Left colon (tissue), 2 donors: ENCODE results near the gene SGSH. TPM values are rescaled to one million over a fixed set of nuclear protein-coding genes. Genes with fewer than 3 reads are reported as not detected.

Experiments used
- ATAC-seq: fragments of 200-7000 bp; cut with Tn5 transposase; one replicate; pipeline ENCODE4 v1.9.1; 2020; ENCODE audit warnings: mild to moderate bottlenecking, moderate library complexity
- DNase-seq, 2 donors: peaks; one replicate each; pipeline ENCODE4 v3.0.0-alpha.2; 2020
- intact Hi-C, 2 donors: fragments of 100-400 bp; cut with DNase I in 1 of 2; cut with micrococcal nuclease in 1 of 2; formaldehyde crosslinking; loops; one replicate each; pipeline versions ENCODE4 v1.11.2 to v1.14.0; 2022; cut with DNase I, micrococcal nuclease
- total RNA-seq, 2 donors: library from RNA; stranded (reverse); fragmentation: NEBNext Ultra II Directional; extraction: Animal tissue kit (Norgen Biotek cat#: 25700); gene quantifications; one replicate each; pipeline ENCODE4 v1.2.1, GENCODE V29; 2021
- donor health status: DM: no; HTN: no; CAD: no.
- donor health status: DM: yes; HTN: yes; CAD: no.

The SGSH gene
- total RNA-seq, 2 donors from 2014 or later = 51.2 to 54.9 TPM

GRCh38 chr17:80171681-80172080, 48.5 kb downstream of the SGSH start:
- ATAC-seq (no peak), DNase-seq (no peak)
- intact Hi-C loops = no loop called here

GRCh38 chr17:80169784-80170500, 50.2 kb downstream of the SGSH start, which contains the start of gene CARD14:
Gene CARD14, plus strand, starts transcription at chr17:80170030. Its CDS starts 11,409 bp downstream, at chr17:80181439.
- DNase-seq (peak in 1 of 2 donors; percentile 23), ATAC-seq (peak; percentile 71)
- intact Hi-C loops = no loop called here

GRCh38 chr17:80169107-80169506, 51.0 kb downstream of the SGSH start:
- DNase-seq (no peak), ATAC-seq (no peak)
- intact Hi-C loops = no loop called here

- intact Hi-C loops = no loop called here
- DNase-seq (no peak), ATAC-seq (no peak)
These were observed 51.8 kb downstream of the SGSH start for GRCh38 chr17:80168371-80168770.

- no peak for ATAC-seq
- DNase-seq = no peak
These were observed 53.7 kb downstream of the SGSH start for GRCh38 chr17:80166446-80166845.

GRCh38 chr17:80164185-80164584, 55.9 kb downstream of the SGSH start:
- intact Hi-C loops = no loop called here
- ATAC-seq = no peak
- no peak for DNase-seq

More at GRCh38 chr17:80166446-80166845, 53.7 kb downstream of the SGSH start:
- intact Hi-C loops = no loop called here

GRCh38 chr17:80163336-80163735, 56.8 kb downstream of the SGSH start:
- intact Hi-C loops = no loop called here
- ATAC-seq (no peak), DNase-seq (no peak)

- no peak for ATAC-seq
- DNase-seq = no peak
- intact Hi-C loops = no loop called here
These were observed 59.6 kb downstream of the SGSH start for GRCh38 chr17:80160536-80160935.

Other genes with a start within 250 kb of the SGSH start
- gene TBC1D16, start 184.5 kb downstream of the SGSH start, total RNA-seq = 10 to 100 TPM; 12.9 to 17.6 TPM
- gene CCDC40, start 183.7 kb downstream of the SGSH start, total RNA-seq = 1 to 10 TPM; 2.0 to 2.1 TPM
- gene GAA, start 118.8 kb downstream of the SGSH start, total RNA-seq = 10 to 100 TPM; 44.4 to 51.2 TPM
- gene EIF4A3, start 73.2 kb downstream of the SGSH start, total RNA-seq = 10 to 100 TPM; 65.5 to 69.9 TPM
- 1 to 10 TPM in 1 of 2 donors, under 1 TPM in 1; 0.64 to 1.3 TPM for gene CARD14, start 50.3 kb downstream of the SGSH start, total RNA-seq
- 1 to 10 TPM; 9.4 to 10.0 TPM for gene SLC26A11, start 94 bp upstream of the SGSH start, total RNA-seq
- gene RNF213, start 40.5 kb upstream of the SGSH start, total RNA-seq = 100 to 1,000 TPM in 1 of 2 donors, 10 to 100 TPM in 1; 95.9 to 142 TPM
- gene ENDOV, start 194.8 kb upstream of the SGSH start, total RNA-seq = 10 to 100 TPM; 23.2 to 25.5 TPM